GM21367 (cell line): Measurements from ENCODE around the gene ATG7.
A peak's percentile ranks its signal among the peaks of the same experiment; 100 is the strongest.
"Not testable (repeated sequence)": the region's sequence is repeated elsewhere in the genome, so short reads cannot be mapped to it uniquely, and the experiment has no call there.

ENCODE experiments used
- ATAC-seq: cut with Tn5 transposase; IDR thresholded peaks from one replicate; pipeline ENCODE4 v1.9.1; 2021; ENCODE audit not compliant: unreplicated experiment

The ATG7 gene

DNA sequence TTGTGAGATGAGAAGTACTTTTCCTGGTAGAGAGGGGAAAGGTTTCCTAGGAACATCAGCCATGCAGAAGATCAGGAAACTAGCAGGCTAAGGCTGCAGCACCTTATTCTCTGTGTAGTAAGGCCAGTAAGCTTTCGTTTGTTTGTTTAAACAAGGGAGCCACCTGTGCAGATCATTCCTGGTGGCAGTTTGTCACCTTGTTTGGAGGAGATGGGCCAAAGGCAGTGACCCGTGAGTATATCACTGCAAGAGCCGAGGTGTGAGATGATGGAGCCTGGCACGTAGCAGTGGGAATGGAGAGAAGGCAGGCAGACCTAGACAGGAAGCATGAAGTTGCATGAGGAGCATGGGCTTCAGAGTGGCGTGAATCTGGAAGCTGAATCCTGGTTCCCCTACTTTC lies 19.6 kb downstream of the ATG7 start:
- ATAC-seq: no peak

DNA sequence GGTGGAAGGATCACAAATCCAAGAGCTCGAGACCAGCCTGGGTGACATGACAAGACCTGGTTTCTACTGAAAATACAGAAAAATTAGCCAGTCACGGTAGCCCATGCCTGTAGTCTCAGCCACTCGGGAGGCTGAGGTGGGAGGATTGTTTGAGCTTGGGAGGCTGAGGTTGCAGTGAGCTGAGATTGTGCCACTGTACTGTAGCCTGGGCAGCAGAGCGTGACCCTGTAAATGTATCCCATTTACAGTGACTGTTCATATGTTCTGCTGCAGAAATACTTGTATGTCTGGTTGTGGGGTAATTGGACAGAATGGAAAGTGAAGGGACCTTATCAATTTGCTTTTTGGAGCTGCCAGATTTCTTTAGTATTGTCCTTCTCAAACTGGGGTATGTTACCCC lies 24.9 kb downstream of the ATG7 start:
- ATAC-seq: no peak

DNA sequence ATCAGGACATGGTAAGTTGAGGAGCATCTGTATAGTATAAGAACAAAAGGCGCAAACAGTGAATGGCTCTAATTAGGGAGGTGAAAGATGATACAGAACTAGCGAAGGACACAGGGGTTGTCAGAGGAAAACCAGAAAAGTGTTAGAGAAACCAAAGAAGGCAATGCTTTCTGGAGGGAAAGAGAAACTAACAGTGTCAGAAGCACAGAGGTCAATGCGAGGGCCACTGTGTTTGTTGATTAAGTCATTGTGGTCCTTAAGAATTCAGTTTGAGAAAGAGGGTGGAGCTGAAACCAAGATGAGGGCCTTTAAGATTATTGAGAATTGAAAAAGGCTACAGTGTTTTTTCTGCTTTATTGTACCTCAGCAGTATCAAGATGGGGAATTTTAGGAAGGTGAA lies 28.8 kb downstream of the ATG7 start:
- ATAC-seq: peak; percentile 88

DNA sequence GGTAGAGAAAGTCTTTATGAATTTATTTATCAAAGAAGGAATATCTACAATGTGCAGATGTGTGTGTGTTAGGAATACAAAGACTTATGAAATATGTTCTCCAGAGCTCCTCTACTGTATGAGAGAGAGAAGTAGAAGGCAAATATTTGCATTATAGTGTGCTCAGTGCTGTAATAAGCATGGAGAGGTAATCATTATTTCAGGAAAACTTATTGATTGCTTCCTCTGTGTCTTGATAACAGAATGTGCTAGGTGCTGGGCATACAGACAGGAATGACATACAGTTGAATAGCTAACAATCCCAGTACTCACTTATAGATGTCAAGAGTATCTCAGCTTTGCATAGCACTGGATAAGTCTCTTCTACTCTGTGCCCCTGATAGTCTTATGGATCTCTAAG lies 30.2 kb downstream of the ATG7 start:
- ATAC-seq: no peak

DNA sequence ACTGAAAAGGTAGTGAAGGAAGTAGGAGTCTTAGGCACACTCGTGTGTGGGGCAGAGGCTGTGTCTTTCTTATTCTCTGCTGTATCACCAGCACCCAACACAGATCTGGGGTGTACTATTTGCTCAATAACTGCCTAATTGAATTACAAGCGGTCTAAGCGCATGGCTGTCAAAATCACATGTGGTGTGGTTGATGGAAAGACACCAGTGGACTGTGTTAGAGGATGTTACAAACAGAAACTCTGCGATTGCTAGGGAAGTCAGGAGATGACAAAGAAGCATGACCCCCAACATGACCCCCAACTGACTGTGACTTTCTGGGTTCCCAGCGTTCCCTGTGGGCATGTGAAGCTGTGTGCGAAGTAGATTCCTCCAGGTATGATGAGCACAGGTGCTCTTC lies 32.0 kb downstream of the ATG7 start:
- ATAC-seq: no peak

DNA sequence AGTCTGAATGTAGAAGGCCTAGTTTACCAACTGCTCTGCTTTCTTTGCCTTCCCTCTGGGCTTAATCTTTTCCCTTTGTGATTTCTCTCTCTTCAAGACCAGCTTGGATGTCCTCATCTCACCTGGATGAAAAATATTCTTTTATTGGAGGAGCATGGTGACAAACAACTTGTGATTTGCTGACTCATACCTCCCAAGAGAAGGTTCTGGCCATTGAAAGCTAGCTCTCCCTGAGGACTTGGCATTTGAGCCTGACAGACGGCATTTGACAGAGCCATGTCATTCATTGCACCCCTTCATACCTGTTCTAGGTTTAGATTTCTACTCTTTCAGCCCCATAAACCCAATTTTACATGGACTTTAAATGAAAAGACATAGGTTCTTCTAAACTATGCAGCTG lies 33.3 kb downstream of the ATG7 start:
- no peak for ATAC-seq

DNA sequence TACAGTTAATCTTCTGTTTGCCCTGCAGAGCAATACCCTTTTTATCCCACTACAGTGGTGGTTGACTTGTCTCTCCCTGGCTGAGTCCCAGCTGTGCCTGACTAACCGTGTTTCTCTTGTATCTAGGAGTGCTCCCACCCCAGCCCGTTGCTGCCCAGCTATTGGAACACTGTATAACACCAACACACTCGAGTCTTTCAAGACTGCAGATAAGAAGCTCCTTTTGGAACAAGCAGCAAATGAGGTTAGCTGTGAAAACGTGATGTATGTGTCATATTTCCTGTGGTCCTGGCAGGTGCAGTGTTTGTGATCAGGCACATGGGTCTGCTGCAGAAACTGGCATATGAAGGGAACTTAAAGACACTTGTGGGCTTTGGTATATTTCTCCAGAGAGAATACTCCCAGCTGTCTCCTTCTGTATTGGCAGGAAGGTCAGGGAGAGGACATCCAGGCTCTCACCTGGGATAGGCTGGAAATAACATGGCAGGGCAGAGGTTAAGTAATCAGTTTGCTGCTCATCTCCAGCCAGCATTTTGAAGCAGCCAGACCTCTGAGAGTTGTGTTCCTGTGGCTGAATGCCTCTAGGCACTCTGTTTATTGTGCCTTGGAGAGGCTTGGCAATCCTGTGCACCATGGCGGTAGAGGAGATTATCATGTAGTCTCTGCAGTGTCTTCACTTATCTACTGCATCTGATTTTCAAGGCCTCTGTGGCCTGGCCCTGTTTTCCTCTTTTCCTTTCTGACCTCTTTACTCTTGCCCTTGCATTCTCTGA lies 34.8 kb downstream of the ATG7 start:
- ATAC-seq: no peak

DNA sequence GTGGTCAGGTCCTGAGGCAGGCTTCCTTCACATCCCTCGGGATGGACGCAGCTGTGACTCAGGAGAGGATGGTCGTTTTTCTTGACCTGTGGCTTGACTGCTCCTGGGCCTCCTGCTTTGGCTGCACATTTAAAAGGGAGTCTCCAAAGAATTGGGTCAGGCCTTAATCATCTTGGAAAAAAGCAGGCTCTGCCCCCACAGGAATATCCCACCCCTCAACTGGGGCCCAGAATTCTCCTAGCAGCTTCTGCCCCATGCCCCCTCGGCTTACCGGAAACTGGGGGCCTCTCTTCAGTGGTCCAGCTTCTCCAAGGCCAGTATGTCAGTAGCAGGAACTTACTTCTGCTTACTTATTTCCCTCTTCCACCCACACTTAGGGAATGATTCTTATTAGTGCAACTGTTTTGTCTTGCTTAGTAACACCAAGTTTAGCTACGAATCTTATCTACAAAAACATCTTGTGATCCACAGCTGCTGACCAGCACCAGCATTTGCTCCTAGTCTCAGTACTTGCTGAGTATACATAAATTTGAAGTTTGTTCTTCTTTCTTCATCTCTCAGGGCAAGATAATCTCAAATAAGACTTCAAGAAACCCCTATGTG lies 35.7 kb downstream of the ATG7 start:
- no peak for ATAC-seq

DNA sequence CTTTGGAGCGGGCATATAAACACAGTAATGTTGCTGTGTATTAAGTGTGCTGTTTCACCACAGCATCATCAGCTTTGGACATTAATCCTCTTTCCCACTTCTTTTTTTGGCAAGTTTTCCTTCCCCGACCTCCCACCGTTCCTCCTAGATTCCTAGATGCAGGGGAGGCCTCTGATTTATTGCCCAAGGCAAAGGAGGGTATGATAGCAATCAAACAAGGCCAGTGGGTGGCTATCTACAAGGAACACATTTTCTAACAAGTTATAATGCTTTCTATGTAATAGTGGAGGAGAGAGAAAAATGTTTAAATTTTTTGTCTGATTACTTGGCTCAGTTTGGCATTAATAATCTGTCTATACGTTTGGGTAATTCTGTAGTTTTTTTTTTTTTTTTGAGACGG lies 38.1 kb downstream of the ATG7 start:
- no peak for ATAC-seq

DNA sequence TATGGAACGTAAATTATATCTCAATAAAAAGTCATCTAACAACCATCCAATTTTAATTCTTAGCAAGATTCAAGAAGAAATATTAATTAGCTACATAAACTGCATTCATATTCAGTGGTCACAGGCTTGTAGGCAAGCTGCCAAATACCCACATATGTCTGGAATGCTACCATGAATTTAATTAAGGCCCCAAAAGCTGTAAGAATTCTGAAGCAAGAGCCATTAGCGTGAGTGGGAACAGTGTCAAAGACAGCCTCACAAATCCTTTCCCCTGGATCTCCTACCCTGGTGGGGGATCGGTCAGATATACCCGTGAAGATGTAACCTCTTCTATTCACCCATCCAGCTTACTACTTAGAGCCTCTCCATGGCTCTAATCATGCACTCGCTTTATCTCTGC lies 40.0 kb downstream of the ATG7 start:
- ATAC-seq: no peak

DNA sequence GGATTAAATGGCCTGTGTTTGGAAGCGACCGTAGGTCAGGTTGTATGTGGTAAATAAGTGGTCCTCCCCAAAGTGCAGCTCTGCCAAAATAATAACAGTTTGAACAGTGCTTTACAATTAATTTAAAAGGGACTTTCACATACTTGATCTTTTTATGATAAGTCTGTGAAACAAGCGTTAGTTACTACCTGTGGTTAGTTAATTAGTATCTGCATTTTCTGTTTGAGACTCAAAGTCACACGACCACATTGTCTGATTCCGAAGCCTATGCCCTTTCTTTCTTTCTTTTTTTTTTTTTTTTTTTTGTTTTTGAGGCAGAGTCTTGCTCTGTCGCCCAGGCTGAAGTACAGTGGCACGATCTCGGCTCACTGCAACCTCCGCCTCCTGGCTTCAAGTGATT lies 45.1 kb downstream of the ATG7 start:
- ATAC-seq: no peak

DNA sequence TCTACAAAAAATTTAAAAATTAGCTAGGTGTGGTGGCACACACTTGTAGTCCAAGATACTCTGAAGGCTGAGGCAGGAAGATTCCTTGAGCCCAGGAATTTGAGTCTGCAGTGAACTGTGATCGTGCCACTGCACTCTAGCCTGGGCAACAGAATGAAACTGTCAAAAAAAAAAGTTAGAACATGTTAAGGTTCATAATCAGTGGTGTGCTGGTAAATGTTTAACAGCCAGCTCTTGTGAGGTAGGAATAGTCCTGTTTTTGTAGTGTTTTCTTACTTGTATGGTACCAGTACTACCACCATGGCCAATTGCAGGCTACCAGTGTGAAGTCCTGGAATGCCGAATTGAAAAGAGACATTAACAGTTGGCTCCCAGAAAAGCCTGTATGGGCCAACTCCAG lies 50.7 kb downstream of the ATG7 start:
- ATAC-seq: no peak

DNA sequence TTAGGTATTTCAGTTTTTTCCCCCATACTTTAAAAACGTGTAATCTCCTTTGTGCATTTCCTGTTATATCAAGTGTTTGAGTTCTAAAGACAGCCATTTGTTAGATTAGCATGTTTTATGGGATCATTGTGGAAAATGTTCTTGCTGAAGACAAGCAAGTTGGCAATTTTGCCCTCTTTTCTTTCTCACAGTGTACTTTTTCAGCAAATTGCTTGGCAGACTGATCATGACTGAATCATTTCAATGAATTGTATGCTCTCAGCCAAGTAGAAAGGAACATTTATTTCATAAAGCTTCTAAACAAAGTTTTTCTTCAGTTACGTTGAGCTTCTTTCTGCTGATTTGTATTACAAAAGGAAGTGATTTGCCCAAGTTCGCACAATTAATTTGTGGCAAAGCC lies 51.6 kb downstream of the ATG7 start:
- no peak for ATAC-seq

DNA sequence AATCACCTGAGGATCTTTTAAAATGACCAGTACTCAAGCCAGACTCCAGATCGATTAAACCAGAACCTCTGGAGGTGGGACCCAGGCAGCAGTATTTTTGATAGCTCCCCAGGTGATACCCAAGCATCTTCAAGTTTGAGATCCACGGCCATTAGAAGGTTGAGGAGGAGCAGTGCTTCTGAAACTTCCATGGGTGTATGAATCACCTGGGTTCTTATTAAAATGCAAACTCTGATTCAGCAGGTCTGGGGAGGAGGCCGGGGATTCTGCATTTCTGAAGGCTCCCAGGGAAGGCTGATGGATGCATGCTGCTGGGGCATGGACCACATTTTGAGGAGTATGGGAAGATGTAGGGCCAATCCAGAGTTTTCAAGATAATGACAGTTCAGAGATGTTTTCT lies 55.4 kb downstream of the ATG7 start:
- ATAC-seq: no peak

DNA sequence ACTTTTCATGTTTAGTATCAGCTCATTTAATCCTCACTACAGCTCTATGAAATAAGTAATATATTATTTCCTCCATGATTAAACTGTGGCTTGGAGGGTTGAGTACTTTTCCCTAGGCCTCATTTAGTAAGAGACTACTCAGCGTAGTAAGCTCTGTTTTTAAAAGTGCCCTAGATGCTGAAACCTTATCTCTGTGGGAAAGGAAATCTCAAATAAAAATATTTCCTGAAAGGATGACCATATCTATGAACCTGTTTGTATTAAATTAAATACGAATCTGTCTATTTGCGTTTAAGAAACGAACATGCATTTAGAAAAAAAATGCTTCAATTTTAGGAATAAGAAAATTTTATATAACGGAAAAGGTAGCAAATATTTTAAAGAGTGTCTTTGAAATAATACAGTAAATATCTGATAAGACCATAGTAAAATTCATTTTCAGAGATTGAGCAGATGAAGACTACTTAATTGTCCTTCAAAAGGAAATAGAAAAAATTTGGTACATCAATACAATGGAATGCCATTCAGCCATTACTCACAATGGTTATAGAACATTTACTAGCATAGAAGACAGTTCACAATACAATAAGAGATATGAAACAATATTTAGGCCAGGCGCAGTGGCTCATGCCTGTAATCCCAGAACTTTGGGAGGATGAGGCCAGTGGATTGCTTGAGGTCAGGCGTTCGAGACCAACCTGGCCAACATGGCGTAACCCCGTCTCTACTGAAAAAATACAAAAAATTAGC lies 56.2 kb downstream of the ATG7 start:
- no peak for ATAC-seq

DNA sequence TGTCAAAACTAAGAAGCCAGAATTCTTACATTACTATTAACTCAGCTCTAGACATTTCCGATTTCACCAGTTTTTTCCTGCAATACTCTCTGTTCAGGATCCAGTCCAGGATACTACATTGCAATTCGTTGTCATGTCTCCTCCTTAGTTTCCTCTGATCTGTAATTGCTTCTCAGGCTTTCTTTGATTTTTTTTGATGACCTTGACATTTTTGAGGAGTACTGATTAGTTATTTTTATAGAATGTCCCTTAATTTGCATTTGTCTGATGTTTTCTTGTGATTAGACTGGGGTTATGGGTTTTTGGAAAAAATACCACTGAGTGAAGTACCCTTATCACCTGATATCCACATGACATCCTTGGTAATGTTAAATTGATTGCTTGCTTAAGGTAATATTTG lies 57.6 kb downstream of the ATG7 start:
- ATAC-seq: no peak

DNA sequence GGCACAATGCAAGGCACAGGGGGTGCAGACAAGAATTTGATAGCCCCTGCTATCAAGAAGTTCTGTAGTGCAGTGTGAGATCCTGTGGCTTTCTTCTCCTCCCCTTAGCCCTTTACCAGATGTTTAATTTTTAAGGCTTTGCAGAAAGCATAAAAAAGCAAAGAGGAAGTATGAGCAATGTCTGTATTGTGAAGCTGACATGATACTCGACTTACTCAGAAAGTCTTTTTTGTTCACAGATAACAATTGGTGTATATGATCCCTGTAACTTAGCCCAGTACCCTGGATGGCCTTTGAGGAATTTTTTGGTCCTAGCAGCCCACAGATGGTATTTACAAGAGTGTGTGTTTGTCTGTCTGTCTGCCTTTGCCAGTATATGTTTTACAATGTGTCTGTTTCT lies 58.9 kb downstream of the ATG7 start:
- no peak for ATAC-seq

DNA sequence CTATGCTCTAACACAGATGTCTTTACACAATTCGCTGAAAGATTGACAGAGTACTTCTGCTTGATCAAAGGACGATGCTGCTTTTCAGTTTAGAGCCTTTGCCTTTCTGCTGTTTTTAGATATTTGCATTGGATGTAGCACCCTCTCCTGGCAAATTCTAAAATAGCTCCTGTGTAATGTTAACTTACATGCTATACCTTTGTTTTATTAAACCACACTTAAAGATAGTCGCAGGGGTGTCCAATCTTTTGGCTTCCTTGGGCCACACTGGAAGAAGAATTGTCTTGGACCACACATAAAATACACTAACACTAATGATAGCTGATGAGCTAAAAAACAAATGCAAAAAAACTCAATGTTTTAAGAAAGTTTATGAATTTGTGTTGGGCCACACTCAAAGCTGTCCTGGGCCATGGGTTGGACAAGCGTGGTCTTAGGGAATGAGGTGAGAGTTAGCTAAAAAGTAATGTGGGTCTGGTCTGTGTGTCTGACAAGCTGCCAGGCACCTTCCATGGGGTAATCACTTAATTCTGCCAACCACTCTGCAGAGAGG lies 62.9 kb downstream of the ATG7 start:
- ATAC-seq: no peak

DNA sequence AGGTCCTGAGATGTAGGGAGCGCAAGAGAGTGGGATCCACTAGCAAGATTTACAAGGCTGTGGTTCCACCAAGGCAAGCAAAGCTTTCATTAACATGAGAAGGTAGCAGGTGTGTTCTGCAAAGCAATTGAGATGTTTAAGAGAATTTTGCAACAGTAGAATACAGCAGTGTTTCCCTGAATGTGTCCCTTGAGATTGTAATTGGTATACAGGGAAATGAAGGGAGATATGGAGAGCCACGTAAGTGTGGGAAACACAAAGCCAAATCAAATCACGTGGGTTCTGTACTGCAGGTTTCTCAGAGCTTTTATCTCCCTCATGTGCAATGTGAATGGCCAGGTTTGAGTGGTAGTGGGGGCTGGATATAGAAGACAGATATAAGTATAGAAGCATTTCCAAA lies 67.3 kb downstream of the ATG7 start:
- no peak for ATAC-seq

DNA sequence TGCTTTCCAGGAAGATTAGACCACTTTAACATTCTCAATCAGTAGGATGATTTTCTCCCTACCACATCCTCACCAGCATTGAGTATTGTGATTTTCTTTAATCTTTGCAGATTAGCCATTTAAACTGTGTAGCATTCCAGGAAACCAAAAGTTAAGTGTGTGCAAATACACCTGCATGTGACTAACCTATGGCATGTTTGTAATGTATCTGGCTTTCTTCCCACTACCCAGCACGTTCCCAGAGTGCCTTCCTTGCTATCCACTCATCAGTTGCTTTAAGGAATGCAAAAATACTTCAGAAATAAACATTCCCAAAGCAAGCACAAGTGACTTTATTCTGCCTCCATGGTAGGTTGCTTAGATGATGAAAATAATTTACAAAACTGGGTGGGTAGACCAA lies 74.2 kb downstream of the ATG7 start:
- no peak for ATAC-seq

DNA sequence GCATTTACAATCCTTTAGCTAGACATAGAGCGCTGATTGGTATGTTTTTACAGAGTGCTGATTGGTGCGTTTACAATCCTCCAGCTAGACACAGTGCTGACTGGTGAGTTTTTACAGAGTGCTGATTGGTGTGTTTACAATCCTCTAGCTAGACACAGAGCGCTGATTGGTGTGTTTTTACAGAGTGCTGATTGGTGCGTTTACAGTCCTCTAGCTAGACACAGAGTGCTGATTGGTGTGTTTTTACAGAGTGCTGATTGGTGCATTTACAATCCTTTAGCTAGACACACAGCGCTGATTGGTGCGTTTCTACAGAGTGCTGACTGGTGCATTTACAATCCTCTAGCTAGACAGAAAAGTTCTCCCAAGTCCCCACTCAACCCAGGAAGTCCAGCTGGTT lies 76.7 kb downstream of the ATG7 start:
- ATAC-seq: not testable (repeated sequence)

DNA sequence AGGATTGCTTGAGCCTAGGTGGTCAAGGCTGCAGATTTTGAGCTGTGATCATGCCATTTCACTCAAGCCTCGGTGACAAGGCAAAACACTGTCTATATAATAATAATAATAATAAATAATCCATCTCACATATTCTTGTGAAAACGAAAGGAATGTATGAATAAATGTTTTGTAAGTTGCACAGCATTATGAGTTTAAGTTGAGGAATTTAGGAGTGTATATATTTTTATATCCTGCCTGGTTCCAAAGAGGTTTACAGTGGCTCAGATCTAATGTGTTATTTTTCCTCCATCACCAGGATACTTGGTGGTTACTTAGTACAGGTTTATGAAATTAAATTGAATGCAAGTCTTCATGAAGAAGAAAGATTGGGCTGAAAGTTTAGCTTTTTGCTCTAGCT lies 77.2 kb downstream of the ATG7 start:
- no peak for ATAC-seq
